GM12878 (cell line): Measurements from ENCODE around the gene OPCML.

Experiments used
- CBX3 ChIP-seq: fragments of 200-600 bp; sonication (generic); IDR thresholded peaks from 2 replicates; pipeline ENCODE4 v1.6.1; 2016; ENCODE audit warnings: low read depth, borderline replicate concordance
- CREB1 ChIP-seq: IDR thresholded peaks from 2 replicates; pipeline ENCODE4 v1.6.1; 2012; ENCODE audit warnings: low read depth, mild to moderate bottlenecking, inconsistent platforms
- CTCF ChIP-seq, 3 experiments: IDR thresholded peaks in 2 of 3; conservative IDR thresholded peaks in 1 of 3; 2 replicates each; pipeline ENCODE4 v1.5.1; 2011; ENCODE audit warnings: low read depth in 3 of 3, low read length in 3 of 3, mild to moderate bottlenecking in 3 of 3, control low read depth in 2 of 3, moderate library complexity in 2 of 3, inconsistent platforms in 1 of 3, mixed read lengths in 1 of 3; ENCODE audit not compliant: control insufficient read depth in 2 of 3, insufficient read depth in 1 of 3; ENCODE audit errors: extremely low read depth in 1 of 3
- KLF5 ChIP-seq: fragments of 450-650 bp; IDR thresholded peaks from 2 replicates; pipeline ENCODE4 v1.6.1; 2014; ENCODE audit warnings: mild to moderate bottlenecking; ENCODE audit not compliant: partially characterized antibody
- MAX ChIP-seq: IDR thresholded peaks from 2 replicates; pipeline ENCODE4 v1.6.1; 2012; ENCODE audit warnings: low read depth, low read length, improper control_type of control experiment
- POLR2A ChIP-seq: IDR thresholded peaks from 2 replicates; pipeline ENCODE4 v1.6.1; 2011; ENCODE audit warnings: low read depth, mild to moderate bottlenecking, low read length
- POLR2AphosphoS5 ChIP-seq: IDR thresholded peaks from 2 replicates; pipeline ENCODE4 v1.6.1; 2011; ENCODE audit warnings: mild to moderate bottlenecking, low read length, inconsistent platforms
- REST ChIP-seq: IDR thresholded peaks from 2 replicates; pipeline ENCODE4 v1.6.1; 2012; ENCODE audit warnings: mild to moderate bottlenecking, low read depth, low read length
- TCF12 ChIP-seq: IDR thresholded peaks from 2 replicates; pipeline ENCODE4 v1.6.1; 2011; ENCODE audit warnings: low read depth, mild to moderate bottlenecking, low read length
- ZBTB33 ChIP-seq: fragments of 450-650 bp; IDR thresholded peaks from 2 replicates; pipeline ENCODE4 v1.6.1; 2017; ENCODE audit warnings: mild to moderate bottlenecking
- ZNF384 ChIP-seq: IDR thresholded peaks from 2 replicates; pipeline ENCODE4 v1.6.1; 2012; ENCODE audit warnings: low read depth, mild to moderate bottlenecking, low read length, improper control_type of control experiment, borderline replicate concordance

GRCh38 chr11:132402071-132402684 lies 1130.1 kb downstream of the OPCML start:
- TF ChIP-seq CBX3: no peak
- no peak for TF ChIP-seq POLR2AphosphoS5
- no peak for TF ChIP-seq CREB1
- no peak for TF ChIP-seq ZBTB33
- TF ChIP-seq ZNF384: no peak
- no peak for TF ChIP-seq REST
- no peak for TF ChIP-seq POLR2A
- peak; percentile 82 to 85 (median 83) for TF ChIP-seq CTCF (IDR thresholded peaks at IDR 0.05 in 2 of 3, conservative IDR thresholded peaks at IDR 0.05 in 1 of 3; ENCODE audit: control insufficient read depth in 2 of 3, extremely low read depth in 1 of 3, insufficient read depth in 1 of 3, low read depth in 3 of 3, low read length in 3 of 3)
- TF ChIP-seq KLF5: no peak
- TF ChIP-seq MAX: no peak
- TF ChIP-seq TCF12: peak; percentile 81
